T-helper 1 cell (primary cell): ENCODE results near the gene DMD.

ENCODE experiments used
- DNase-seq, 5 donors: peaks; one replicate each; pipeline ENCODE4 v3.0.0-alpha.2; 2012 to 2020

DMD gene

DNA sequence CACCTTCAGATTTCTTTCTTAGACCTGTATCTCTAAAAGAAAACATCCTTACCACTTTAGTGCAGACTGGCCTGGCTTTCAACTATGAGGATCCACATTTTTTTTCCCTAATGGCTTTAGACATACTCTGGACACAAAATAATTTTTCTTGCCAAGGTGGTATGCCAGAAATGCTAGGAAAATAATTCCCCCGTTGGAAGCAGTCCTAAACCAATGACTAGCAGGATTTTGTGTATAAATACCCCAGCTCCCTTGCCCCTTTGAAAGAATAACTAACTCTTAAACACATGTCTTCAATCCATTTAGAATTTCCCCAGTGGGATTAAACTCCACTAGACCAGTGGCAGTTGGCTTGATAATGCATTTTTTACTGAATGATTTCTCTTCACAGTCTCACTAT is 1639.0 kb downstream of the DMD start:
- no peak for DNase-seq

DNA sequence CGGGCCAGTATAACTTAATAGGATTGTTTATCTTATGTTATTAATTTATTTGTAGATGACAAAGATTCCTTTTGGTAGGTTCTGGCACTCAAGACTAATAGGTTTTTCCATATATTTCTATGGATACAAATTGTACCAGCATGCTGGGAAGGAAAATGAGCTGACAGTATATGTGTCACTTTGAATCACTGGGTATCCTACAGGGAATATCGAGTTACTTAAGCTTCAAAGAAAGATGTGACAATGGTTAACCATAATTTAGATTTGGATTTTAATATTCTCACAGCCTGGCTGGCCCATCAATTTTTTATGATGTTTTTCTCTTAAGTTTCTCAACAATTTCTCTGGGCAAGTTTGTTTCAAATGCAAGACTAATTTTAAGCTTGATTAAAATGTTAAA is 1640.7 kb downstream of the DMD start:
- no peak for DNase-seq

- no peak for DNase-seq
Observed at GRCh38 chrX:31563792-31564191, 1647.6 kb downstream of the DMD start.

- DNase-seq: no peak
Observed at GRCh38 chrX:31555506-31555905, 1655.8 kb downstream of the DMD start.

GRCh38 chrX:31551913-31552312 is 1659.4 kb downstream of the DMD start:
- DNase-seq: no peak

DNA sequence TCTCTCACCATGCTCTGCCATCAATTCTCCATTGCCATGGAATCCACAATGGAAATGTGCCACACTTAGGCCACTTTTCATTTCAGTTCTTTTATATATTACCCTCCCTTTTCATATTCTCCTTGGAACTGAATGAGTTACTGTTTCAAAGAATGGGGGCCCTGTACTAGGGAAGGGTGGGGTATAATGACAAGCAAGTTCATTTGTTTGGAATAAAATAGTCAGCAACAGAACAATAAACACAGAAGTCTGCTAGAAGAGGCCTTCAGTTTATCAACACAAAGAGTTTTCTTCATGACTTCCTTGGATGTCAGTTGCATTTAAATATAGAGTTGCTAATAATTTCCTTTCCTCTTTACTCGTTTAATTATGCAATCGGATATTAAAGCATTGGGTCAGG is 1661.2 kb downstream of the DMD start:
- no peak for DNase-seq

DNA sequence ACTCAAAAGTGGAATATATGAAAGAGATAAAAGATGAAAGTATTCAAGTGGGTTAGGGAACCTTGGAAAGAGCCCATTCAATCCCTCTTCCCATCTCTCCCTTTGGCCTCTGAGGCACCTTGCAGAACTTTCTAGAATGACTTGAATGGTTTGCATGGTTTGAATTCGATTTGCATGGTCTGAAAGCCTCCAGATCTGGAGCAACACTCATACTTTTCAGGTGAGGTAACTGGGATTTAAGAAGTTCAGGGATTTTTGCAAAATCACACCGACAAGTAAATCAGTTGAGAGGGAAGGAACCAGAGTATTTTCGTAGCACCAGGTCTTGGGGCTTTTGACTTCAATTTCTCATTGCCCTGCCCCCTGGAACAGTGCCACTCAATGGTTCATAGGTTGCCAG is 1663.5 kb downstream of the DMD start:
- DNase-seq: no peak

GRCh38 chrX:31547416-31547815 is 1663.9 kb downstream of the DMD start:
- DNase-seq: no peak

DNA sequence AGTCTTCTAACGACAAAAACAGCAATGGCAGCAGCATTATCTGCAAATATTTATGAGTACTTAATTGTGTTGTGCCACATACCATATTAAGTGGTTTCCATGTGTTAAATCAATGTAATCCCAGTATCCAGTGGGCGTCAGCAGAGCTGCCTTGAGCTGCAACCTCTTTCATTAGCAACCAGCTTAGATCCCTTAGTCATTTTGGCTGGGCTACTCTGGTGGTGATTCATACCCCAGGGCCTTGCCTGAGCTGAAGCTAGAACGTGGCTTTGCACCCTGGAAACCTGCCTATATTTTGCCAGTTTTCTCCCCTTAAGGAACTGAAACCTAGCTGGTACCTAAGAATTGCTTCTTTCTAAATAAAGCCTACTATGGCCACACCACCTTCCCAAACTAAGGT is 1665.2 kb downstream of the DMD start:
- no peak for DNase-seq

DNA sequence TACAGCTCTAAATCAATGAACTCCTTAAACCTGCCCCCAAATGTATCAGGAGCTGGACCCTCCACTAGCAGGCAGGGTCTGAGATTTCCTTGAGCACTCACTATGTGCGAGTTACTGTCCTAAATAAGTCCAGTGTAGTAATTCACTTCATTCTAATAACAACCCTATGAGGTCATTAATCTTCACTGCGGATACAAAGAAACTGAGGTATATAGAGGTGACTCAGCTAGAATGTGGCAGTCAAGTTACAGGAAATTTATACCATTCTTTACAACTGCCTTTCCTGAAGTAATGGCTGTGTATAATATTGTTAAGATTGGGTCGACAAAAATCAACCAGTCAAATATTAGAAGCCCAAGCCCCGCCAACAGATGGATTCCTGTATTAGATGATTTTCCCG is 1665.6 kb downstream of the DMD start:
- no peak for DNase-seq

GRCh38 chrX:31545191-31545590 is 1666.2 kb downstream of the DMD start:
- DNase-seq: no peak

- no peak for DNase-seq
Observed at GRCh38 chrX:31543634-31544033, 1667.7 kb downstream of the DMD start.

DNA sequence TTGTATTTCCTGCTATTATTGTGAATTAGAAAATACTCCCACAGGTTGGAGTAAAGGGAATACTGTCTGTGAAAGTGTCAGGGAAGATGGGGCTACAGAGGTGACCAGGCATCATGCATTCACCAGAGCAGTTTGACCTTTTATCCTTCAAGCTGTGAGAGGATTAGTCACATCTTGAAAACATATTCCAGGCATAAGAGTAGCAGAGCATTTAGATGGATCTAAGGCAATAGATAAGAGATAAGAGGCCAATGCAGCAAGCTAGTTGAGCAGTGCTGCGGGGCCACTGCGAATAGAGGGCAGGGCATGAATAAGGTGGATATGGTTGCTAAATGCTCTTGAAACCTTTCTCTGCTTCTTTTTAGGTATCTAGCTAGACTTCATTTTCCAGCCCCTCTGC is 1668.8 kb downstream of the DMD start:
- DNase-seq: no peak

GRCh38 chrX:31540313-31540712 is 1671.0 kb downstream of the DMD start:
- no peak for DNase-seq

DNA sequence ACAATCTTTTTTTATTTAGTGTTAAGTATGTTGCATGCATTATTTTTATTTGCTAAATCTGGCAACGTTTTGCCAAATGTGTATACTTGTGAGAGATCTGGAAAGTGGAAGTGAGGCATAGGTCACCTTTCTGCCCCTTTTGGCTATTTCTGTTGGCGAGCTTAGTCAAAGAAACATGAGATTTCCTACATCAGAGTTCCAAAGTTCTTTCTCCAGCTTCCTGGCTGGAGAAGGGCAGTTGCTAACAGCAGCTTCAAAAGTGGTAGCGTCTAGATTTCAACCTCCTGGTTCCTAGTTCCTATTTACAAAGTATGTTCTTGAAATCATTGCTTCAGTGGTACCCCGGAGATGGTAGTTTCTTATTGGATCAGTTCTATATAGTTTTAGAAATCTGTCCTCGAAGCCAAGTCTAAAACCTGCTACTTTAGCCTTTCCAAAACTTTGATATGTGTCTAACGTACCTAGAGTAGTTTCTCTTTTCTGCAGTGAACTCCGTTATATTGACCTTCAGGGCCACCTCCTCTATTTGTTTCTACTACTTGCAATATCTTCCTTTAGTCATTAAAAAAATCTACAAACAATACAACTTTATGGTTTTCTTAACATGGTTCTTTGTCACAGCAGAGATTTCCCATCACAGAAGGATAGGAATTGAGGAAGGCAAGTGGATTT is 1683.8 kb downstream of the DMD start:
- no peak for DNase-seq

- DNase-seq: no peak
Observed at GRCh38 chrX:31523884-31524536, 1687.3 kb downstream of the DMD start.

DNA sequence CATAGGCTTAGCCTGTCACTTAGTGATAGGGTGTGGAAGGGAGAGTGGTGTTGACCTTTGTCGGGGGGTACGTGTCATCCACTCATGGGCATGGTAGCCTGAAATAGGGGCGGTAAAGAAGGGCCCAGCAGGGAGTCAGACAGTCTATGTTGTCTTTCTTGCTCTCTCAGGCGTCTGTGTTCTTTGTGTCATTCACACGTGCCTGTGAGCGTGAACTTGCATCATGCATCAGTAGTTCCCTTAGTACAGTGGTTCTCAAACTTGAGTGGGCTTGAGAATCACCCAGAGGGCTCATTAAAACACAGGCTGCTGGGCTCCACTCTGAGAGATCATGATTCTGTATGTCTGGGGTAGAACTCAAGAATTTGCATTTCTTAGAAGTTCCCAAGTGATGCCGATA is 1688.6 kb downstream of the DMD start:
- no peak for DNase-seq

DNA sequence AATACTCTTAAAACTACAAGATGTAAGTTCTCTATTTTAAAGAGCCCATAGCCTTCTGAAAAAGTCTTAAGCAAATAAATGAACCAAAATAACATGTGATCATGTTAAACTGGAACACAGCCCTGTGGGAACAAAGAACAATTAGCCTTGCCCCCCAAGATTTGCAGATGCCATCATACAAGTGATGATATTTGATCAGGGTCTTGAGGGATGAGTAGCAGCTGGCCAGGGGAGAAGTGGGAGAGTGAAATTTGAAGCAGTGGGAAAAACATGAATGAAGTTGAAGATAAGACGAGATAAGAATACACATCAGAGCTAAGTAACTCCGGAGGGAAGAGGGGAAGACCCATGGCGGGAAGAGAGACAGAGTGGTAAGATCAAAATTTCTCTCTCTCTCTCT is 1689.4 kb downstream of the DMD start:
- no peak for DNase-seq

DNA sequence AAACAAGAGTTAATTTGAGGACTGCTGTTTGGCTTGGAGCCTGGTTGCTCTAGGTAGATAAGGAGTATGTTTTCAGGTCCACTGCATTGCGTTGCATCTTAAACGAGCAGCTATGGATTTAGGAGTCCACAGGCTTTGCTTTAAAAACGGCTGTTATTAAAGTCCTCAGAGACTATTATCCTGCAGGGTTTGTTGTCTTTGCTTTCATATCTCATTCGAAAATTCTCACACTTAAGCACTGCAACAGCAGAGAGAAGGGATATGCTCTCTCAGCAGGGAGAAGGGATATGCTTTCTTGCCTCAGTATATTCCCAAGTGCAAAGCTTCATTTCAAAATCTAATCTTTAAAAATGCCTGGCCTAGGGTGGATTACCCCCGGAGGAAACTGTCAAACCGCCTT is 1694.8 kb downstream of the DMD start:
- no peak for DNase-seq

- DNase-seq: no peak
Observed at GRCh38 chrX:31508338-31508737, 1703.0 kb downstream of the DMD start.

- no peak for DNase-seq
Observed at GRCh38 chrX:31506928-31507327, 1704.4 kb downstream of the DMD start.

- DNase-seq: no peak
Observed at GRCh38 chrX:31506360-31506759, 1705.0 kb downstream of the DMD start.

GRCh38 chrX:31500921-31501320 is 1710.4 kb downstream of the DMD start:
- no peak for DNase-seq

DNA sequence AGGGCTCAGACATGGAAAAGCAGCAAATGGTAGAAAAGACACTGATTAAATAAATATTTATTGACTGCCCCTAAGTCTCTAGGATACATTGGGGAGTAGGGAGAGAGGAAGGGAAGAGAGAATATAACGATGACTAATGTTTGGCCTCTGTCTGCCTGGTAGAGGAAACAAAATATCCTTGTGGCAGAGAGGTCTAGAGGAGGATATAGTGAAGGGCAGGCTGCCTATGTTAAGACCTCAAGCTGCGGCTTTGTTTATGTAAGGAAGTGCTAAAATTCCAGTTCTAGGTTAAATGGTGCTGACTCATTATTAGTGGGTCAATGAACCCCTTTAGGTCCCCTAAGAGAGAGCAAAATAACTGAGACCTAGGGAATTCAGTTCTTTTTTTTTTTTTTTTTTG is 1712.2 kb downstream of the DMD start:
- no peak for DNase-seq

DNA sequence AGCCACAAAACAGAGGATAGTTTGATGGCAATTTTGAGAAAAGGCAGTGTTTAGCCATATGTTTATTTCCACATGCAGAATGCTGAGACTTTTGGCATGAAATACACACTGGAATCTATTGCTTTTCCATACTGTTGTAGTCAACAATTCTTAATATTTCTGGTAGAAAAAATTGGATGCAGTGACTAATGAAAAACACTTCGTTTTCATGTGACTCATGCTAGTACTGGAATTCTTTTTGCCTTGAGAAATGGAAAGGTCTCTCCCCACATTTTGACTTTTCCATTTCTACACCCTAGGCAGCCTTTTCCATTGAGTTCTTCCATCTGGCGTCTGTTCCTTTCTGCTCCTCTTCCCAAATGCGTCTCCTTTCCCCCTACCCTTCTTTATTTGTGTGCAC is 1714.3 kb downstream of the DMD start:
- no peak for DNase-seq
